ENCODE results near the gene PLXNB3.

The PLXNB3 gene

DNA sequence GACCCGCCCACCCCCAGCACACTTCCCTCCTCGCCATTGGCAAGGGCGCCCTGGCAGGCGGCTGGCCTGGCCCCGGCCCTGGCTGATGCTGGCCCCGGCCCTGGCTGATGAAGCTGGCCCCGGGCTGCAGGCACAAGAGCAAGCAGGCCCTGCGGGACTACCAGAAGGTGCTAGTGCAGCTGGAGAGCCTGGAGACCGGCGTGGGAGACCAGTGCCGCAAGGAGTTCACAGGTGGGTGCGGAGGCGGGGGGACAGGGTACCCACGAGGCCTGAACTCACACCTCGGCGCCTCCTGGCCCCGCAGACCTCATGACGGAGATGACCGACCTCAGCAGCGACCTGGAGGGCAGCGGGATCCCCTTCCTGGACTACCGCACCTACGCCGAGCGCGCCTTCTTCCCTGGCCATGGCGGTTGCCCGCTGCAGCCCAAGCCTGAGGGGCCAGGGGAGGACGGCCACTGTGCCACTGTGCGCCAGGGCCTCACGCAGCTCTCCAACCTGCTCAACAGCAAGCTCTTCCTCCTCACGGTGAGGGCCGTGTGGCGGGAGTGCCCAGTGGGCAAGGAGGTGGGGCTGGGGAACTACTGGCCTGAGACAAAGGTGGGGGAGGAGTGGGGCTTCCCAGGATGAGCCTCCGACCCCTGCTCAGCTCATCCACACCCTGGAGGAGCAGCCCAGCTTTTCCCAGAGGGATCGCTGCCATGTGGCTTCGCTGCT lies 10.7 kb downstream of the PLXNB3 start:
- no peak for DNase-seq

DNA sequence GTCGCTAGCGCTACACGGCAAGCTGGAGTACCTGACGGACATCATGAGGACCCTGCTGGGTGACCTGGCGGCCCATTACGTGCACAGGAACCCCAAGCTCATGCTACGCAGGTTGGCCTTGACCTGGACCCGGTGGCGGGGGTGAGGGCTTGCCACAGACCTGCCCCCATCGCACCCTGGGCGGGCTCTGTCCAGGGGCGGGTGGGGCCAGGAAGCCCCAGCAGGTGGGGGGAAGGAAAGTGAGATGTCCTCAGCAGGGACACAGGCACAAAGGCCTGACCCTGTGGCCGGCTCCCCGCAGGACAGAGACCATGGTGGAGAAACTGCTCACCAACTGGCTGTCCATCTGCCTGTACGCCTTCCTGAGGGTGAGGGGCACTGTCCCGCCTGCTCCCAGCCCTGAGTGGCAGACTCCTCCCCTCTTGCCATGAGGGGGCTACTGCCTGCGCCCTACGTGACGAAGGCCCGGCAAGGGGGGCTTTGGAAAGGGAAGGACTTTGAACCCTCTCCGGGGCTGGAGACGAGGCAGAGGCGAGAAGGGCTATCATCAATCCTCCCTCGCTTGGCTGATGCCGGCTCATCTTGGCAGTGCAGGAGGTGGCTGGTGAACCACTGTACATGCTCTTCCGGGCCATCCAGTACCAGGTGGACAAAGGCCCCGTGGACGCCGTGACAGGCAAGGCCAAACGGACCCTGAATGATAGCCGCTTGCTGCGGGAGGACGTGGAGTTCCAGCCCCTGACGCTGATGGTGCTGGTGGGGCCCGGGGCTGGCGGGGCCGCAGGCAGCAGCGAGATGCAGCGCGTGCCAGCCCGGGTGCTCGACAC lies 11.5 kb downstream of the PLXNB3 start:
- no peak for DNase-seq

DNA sequence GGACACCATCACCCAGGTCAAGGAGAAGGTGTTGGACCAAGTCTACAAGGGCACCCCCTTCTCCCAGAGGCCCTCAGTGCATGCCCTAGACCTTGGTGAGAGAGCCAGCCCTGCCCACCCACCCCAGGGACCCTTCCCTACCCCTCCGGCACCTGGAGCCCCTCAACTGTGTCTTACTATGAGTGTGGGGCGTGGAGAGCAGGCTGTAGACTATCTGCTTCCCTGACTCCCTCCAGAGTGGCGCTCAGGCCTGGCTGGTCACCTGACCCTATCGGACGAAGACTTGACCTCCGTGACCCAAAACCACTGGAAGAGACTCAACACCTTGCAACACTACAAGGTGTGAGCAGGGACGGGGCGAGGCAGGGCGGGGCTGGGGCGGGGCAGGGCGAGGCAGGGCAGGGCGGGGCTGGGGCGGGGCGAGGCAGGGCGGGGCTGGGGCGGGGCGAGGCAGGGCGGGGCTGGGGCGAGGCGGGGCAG lies 12.1 kb downstream of the PLXNB3 start:
- DNase-seq, result no peak

GRCh38 chrX:153776611-153777045 lies 12.6 kb downstream of the PLXNB3 start:
- no peak for DNase-seq

DNA sequence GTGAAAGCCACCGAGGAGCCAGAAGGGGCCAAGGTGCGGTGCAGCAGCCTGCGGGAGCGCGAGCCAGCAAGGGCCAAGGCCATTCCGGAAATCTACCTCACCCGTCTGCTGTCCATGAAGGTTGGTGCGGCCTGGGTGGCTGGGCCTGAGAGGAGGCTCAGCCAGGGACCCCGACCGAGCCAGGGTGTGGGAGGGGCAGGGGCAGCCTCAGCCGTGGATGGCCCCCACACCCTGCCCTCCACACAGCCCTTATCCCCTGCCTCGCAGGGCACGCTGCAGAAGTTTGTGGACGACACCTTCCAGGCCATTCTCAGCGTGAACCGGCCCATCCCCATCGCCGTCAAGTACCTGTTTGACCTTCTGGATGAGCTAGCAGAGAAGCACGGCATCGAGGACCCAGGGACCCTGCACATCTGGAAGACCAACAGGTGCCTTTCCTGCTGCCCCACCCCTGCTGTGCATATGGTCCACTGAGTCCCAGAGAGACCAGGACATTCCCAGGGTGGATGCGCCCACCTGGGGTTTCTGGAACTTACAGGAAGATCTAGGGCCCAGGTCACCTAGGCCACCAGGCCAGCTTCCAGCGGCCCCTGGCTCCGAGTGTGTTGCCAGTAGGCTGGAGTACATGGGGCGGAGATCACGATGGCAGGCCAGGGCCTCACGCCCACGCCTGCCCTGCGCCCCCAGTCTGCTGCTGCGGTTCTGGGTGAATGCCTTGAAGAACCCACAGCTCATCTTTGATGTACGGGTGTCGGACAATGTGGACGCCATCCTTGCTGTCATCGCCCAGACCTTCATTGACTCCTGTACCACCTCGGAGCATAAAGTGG lies 13.4 kb downstream of the PLXNB3 start:
- DNase-seq, result no peak

GRCh38 chrX:153778181-153778580 lies 14.1 kb downstream of the PLXNB3 start:
- no peak for DNase-seq

GRCh38 chrX:153778684-153779101 lies 14.6 kb downstream of the PLXNB3 start:
- no peak for DNase-seq

- no peak for DNase-seq
These were observed 16.0 kb downstream of the PLXNB3 start for GRCh38 chrX:153779891-153780677.

- no peak for DNase-seq
These were observed 16.8 kb downstream of the PLXNB3 start, which contains the start of gene SRPK3 for GRCh38 chrX:153780678-153781427. Gene SRPK3 (plus strand): TSS chrX:153781041. CDS start chrX:153781087, 46 bp downstream.

GRCh38 chrX:153781428-153782047 lies 17.5 kb downstream of the PLXNB3 start:
- DNase-seq, result no peak

DNA sequence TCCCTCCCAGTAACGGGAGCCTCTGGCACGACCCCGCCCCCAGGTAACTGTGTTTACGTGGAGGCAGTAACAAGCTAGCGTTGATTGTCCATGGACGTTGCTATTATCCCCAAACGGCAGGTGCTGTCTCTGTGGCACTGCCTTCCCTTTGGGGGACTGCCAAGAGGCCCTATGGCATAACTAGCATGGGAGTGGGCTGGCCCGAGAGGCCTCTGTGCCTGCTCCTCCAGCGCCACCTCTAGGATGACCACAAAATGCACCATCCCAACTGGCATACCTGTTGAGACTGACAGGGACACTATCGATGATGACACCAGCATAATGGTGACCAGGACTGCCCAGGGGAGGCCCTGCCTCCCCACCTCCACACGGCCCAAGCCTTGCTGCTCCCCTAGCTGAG lies 18.3 kb downstream of the PLXNB3 start:
- DNase-seq, result no peak

- DNase-seq, result no peak
These were observed 18.8 kb downstream of the PLXNB3 start for GRCh38 chrX:153782871-153783270.

GRCh38 chrX:153783378-153784013 lies 19.4 kb downstream of the PLXNB3 start:
- no peak for DNase-seq

DNA sequence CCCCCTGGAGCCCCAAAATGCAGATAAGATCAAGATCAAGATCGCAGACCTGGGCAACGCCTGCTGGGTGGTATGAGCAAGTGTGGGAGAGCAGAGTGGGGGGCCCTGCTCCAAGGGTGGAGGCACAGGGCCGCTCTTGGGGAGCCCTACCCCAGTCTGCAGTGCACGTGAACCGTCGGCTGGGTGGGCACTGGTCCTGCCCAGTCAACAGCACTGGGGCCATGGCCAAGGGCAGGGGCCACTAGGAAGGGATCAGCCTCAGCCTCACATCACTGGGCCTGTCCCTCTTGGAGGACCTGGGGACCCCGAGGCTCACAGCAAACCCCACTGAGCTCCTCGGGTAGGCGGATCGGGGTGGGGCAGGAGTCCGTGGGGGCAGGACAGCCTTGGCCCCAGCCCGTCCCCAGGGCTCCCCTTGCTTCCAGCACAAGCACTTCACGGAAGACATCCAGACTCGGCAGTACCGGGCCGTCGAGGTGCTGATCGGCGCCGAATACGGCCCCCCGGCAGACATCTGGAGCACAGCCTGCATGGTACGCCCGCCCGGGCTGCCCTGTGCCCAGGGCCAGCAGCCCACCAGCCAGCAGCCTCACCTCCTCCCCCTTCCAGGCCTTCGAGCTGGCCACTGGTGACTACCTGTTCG lies 20.4 kb downstream of the PLXNB3 start:
- DNase-seq, result no peak

DNA sequence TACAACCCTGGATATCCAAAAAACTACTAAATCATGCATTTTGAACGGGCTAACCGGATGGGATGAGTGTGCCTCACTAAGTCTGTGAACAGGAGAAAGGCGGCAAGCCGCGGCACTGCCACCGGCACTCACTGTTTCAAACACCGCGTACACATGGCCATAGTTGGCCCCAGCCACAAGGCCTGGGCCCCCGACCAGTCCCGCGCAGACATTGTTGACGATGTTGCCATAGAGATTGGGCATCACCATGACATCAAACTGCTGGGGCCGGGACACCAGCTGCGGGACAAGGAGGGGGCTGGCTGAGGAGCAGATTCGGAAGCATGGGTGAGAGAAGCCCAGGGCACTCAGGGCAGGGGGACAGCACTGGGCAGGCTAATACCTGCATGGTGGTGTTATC lies 22.6 kb downstream of the PLXNB3 start:
- no peak for DNase-seq

DNA sequence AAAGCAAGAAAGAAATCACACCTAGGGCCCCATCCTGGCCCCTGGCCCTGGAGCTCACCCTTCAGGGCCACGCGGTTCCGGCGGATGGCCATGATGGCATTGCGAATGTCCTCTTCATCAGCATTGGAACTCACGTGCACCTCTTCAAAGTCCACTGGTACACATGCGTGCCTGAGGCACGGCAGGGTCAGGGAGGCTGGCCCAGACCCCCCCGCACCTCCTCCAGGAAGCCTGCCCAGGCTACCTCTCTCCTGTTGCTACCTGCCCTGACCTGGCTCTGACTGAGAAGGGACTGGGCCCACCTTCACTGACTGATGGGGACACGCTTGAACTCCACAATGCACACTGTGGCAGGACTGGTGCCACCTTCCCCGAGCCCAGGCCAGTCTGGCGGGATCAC lies 25.6 kb downstream of the PLXNB3 start:
- no peak for DNase-seq

DNA sequence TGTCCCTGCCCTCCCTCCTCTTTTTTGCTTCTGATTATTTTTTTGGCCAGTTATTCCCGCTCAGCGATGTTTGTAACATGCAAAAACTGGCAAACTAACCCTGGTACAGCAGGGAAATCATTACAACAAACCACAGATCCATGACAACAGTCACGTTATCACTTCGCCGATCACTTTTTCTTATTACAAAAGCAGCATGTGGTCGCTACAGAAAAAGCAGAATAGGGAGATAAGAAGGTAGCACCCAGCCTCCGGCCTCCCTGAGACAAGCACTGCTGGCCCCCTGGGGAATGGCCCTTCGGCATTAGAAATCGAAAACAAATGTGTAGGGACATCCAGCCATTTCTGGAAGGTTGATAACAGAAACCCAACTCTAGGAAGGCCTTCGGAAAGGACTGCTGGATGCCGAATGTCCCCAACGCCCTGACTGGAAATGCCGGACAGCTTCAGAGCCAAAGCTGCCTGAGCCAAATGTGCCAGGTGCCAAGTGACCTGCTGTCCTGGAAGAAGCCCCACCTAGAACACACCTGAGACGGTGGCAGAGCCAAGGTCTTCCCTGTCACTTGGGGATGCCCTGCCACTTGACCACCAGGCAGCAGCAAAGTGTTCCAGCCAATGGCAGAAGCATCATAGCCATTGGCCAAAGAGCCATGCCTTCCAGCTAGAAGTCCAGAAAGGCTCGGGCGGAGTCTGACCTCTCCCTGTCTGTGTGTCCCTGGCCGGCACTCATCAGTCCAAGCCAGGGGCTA lies 27.2 kb downstream of the PLXNB3 start:
- no peak for DNase-seq

DNA sequence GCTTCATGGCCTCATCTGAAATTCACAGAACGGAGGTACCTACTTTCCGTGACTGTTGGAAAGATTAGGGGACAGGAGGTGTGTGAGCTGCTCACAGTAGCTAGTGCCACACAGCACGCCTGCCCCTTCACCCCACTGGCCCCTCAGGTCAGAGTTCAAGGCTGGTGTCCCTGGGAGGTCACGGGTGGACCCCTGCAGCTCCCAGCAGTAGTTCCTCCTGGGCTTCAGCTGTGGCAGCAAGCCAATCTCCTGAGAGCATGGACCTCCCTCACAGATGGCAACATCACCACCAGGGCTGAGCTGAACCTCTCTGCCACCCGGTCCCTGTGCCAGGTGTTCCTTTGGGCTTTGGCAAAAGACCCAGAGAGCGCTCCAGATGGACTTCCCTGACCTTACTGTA lies 28.3 kb downstream of the PLXNB3 start:
- no peak for DNase-seq

- no peak for DNase-seq
These were observed 29.2 kb downstream of the PLXNB3 start for GRCh38 chrX:153793291-153793690.

All from T-helper 1 cell (primary cell).